Common myeloid progenitor, CD34-positive (primary cell): ENCODE data around the gene GLRA3.

Experiments used
- CTCF ChIA-PET: fragments of 350-600 bp; sonication (Branson Sonifier 250); formaldehyde crosslinking; loops from one replicate; lab custom pipeline; 2021; ENCODE audit warnings: antibody characterized with exemption; lab: Charles Lee
- POLR2A ChIA-PET: fragments of 350-600 bp; sonication (Branson Sonifier 250); formaldehyde crosslinking; loops from one replicate; lab custom pipeline; 2021; ENCODE audit warnings: antibody characterized with exemption; lab: Charles Lee
- DNase-seq, 3 donors: peaks; one replicate each; pipeline versions ENCODE4 v3.0.0 to v3.0.0-alpha.2; 2013
- H3K27ac ChIP-seq, 2 experiments: 1 replicate in 1 of 2; 2 replicates in 1 of 2; pipeline ENCODE4 v1.7.0; 2013; ENCODE audit warnings: inconsistent platforms in 2 of 2, low read length in 2 of 2, mild to moderate bottlenecking in 2 of 2, low read depth in 1 of 2, moderate library complexity in 1 of 2; ENCODE audit not compliant: severe bottlenecking in 2 of 2, insufficient read depth in 1 of 2, poor library complexity in 1 of 2
- H3K27me3 ChIP-seq, 5 experiments: replicated peaks in 2 of 5; 1 replicate in 3 of 5; 2 replicates in 2 of 5; pipeline versions ENCODE4 v1.6.1 to v1.7.0; 2013; ENCODE audit warnings: low read length in 4 of 5, mild to moderate bottlenecking in 2 of 5, moderate library complexity in 2 of 5, inconsistent platforms in 1 of 5; ENCODE audit not compliant: insufficient read depth in 5 of 5, control insufficient read depth in 4 of 5
- H3K36me3 ChIP-seq, 4 experiments: 1 replicate in 2 of 4; 2 replicates in 2 of 4; pipeline versions ENCODE4 v1.6.1 to v1.7.0; 2013; ENCODE audit warnings: low read length in 3 of 4, control low read depth in 1 of 4, mild to moderate bottlenecking in 1 of 4; ENCODE audit not compliant: control insufficient read depth in 4 of 4, insufficient read depth in 4 of 4
- H3K4me1 ChIP-seq, 4 experiments: 1 replicate in 3 of 4; 2 replicates in 1 of 4; pipeline versions ENCODE4 v1.6.1 to v1.7.1; 2013; ENCODE audit warnings: low read length in 3 of 4, mild to moderate bottlenecking in 3 of 4, control low read depth in 1 of 4, inconsistent platforms in 1 of 4, moderate library complexity in 1 of 4; ENCODE audit not compliant: control insufficient read depth in 4 of 4, insufficient read depth in 4 of 4; ENCODE audit errors: control extremely low read depth in 1 of 4
- H3K4me3 ChIP-seq, 7 experiments: 1 replicate in 4 of 7; 2 replicates in 3 of 7; pipeline versions ENCODE4 v1.5.1 to v1.7.0; 2013; ENCODE audit warnings: mild to moderate bottlenecking in 7 of 7, low read length in 6 of 7, moderate library complexity in 6 of 7, inconsistent platforms in 2 of 7, low read depth in 2 of 7, control low read depth in 1 of 7; ENCODE audit not compliant: insufficient read depth in 4 of 7, control insufficient read depth in 1 of 7; ENCODE audit errors: extremely low read depth in 1 of 7
- H3K9me3 ChIP-seq, 5 experiments: 1 replicate in 4 of 5; 2 replicates in 1 of 5; pipeline versions ENCODE4 v1.6.1 to v1.7.1; 2013; ENCODE audit warnings: low read length in 4 of 5, mild to moderate bottlenecking in 2 of 5, inconsistent platforms in 1 of 5, low read depth in 1 of 5, moderate library complexity in 1 of 5; ENCODE audit not compliant: control insufficient read depth in 4 of 5, insufficient read depth in 2 of 5; ENCODE audit errors: control extremely low read depth in 1 of 5
- WGBS: methylation state at CpG from one replicate; pipeline ENCODE4 v1.1.5; 2013; ENCODE audit not compliant: insufficient coverage; 5-methylcytosine and 5-hydroxymethylcytosine counted together

GLRA3 gene

GRCh38 chr4:174595141-174595929 lies 233.7 kb downstream of the GLRA3 start:
- 96% methylated on average over 4 of the region's 4 CpGs for WGBS
- no peak overlapping the region for H3K4me3 ChIP-seq
- peak in 1 of 3 donors; percentile 21 for DNase-seq
- H3K27me3 ChIP-seq = no peaks in the 10 kb centered on the region
- H3K36me3 ChIP-seq = no peaks in the 10 kb centered on the region
- POLR2A ChIA-PET = no interaction called here
- peaks cover 8 to 43% (median 14%) of the 10 kb centered on the region in 4 experiments for H3K4me1 ChIP-seq
- CTCF ChIA-PET = no interaction called here
- no peaks in the 10 kb centered on the region for H3K9me3 ChIP-seq
- H3K27ac ChIP-seq = no peak overlapping the region

GRCh38 chr4:174593701-174594100 lies 235.3 kb downstream of the GLRA3 start:
- ChIA-PET CTCF (no interaction called here), POLR2A (no interaction called here)
- H3K27ac ChIP-seq = no peak overlapping the region
- no peaks in the 10 kb centered on the region for H3K36me3 ChIP-seq
- no peak for DNase-seq
- H3K9me3 ChIP-seq = no peaks in the 10 kb centered on the region
- no CpG with 5 or more reads among the region's 3 CpGs for WGBS
- H3K27me3 ChIP-seq = no peaks in the 10 kb centered on the region
- H3K4me3 ChIP-seq = no peak overlapping the region
- H3K4me1 ChIP-seq = peaks cover 8 to 46% (median 14%) of the 10 kb centered on the region in 4 experiments

- no peak overlapping the region for H3K4me3 ChIP-seq
- CTCF ChIA-PET = no interaction called here
- peaks cover 8 to 46% (median 14%) of the 10 kb centered on the region in 4 experiments for H3K4me1 ChIP-seq
- WGBS = 68% methylated on average over 3 of the region's 3 CpGs
- POLR2A ChIA-PET = no interaction called here
- no peaks in the 10 kb centered on the region for H3K36me3 ChIP-seq
- no peaks in the 10 kb centered on the region for H3K27me3 ChIP-seq
- no peak overlapping the region for H3K27ac ChIP-seq
- no peaks in the 10 kb centered on the region for H3K9me3 ChIP-seq
- DNase-seq = peak in 2 of 3 donors; percentile 65 to 79
These were observed 236.1 kb downstream of the GLRA3 start for GRCh38 chr4:174592985-174593335.

GRCh38 chr4:174592256-174592984 lies 236.6 kb downstream of the GLRA3 start:
- H3K4me3 ChIP-seq = no peak overlapping the region
- H3K36me3 ChIP-seq = no peaks in the 10 kb centered on the region
- H3K27ac ChIP-seq = no peak overlapping the region
- peaks cover 8 to 46% (median 14%) of the 10 kb centered on the region in 4 experiments for H3K4me1 ChIP-seq
- no peaks in the 10 kb centered on the region for H3K9me3 ChIP-seq
- WGBS = 100% methylated on average over 1 of the region's 3 CpGs
- no peak for DNase-seq
- CTCF ChIA-PET = no interaction called here
- POLR2A ChIA-PET = no interaction called here
- H3K27me3 ChIP-seq = no peaks in the 10 kb centered on the region

- ChIA-PET POLR2A (no interaction called here), CTCF (interaction anchor here (1.0 kb wide), 1 partner anchor 11 kb away, joined by 3 read pairs; no protein-coding TSS in a partner anchor)
- H3K9me3 ChIP-seq = no peaks in the 10 kb centered on the region
- H3K4me1 ChIP-seq = peaks cover 8 to 46% (median 14%) of the 10 kb centered on the region in 4 experiments
- H3K27ac ChIP-seq = no peak overlapping the region
- peak; percentile 24 to 79 (median 75) for DNase-seq
- WGBS = no CpG with 5 or more reads among the region's 5 CpGs
- no peak overlapping the region for H3K4me3 ChIP-seq
- no peaks in the 10 kb centered on the region for H3K36me3 ChIP-seq
- H3K27me3 ChIP-seq = no peaks in the 10 kb centered on the region
These were observed 237.6 kb downstream of the GLRA3 start for GRCh38 chr4:174591243-174592021.

- H3K9me3 ChIP-seq = no peaks in the 10 kb centered on the region
- no peaks in the 10 kb centered on the region for H3K36me3 ChIP-seq
- no peak for DNase-seq
- POLR2A ChIA-PET = interaction anchor here (0.6 kb wide), 1 partner anchor 19 kb away, joined by 5 read pairs; no protein-coding TSS in a partner anchor
- CTCF ChIA-PET = interaction anchor here (1.0 to 1.3 kb wide), 2 partner anchors 8 to 10 kb away, joined by 3 to 4 read pairs; no protein-coding TSS in a partner anchor
- 100% methylated on average over 1 of the region's 1 CpG for whole genome bisulfite sequencing
- H3K4me3 ChIP-seq = no peak overlapping the region
- peaks cover 8 to 43% (median 14%) of the 10 kb centered on the region in 4 experiments for H3K4me1 ChIP-seq
- no peaks in the 10 kb centered on the region for H3K27me3 ChIP-seq
- H3K27ac ChIP-seq = no peak overlapping the region
These were observed 238.7 kb downstream of the GLRA3 start for GRCh38 chr4:174590336-174590735.
